Activated CD4-positive, alpha-beta T cell treated with anti-CD3 and anti-CD28 coated beads, Interleukin-2, amount 10 ng/mL, durations not matched to agents 7 days and 5 days (primary cell): ENCODE data around the gene MESP2. TPM values are rescaled to one million over a fixed set of nuclear protein-coding genes. Genes with fewer than 3 reads are reported as not detected.
"Not testable (repeated sequence)": the region's sequence is repeated elsewhere in the genome, so short reads cannot be mapped to it uniquely, and the experiment has no call there.

ENCODE experiments used
- CTCF ChIA-PET: fragments of 350-600 bp; sonication (Branson Sonifier 250); formaldehyde crosslinking; loops from one replicate; lab custom pipeline; 2021; ENCODE audit warnings: antibody characterized with exemption; lab: Charles Lee
- POLR2A ChIA-PET: fragments of 350-600 bp; sonication (Branson Sonifier 250); formaldehyde crosslinking; loops from one replicate; lab custom pipeline; 2021; ENCODE audit warnings: antibody characterized with exemption; lab: Charles Lee
- DNase-seq: peaks from one replicate; pipeline ENCODE4 v3.0.0-alpha.2; 2020
- H3K27ac Mint-ChIP-seq: one replicate; pipeline ENCODE4 v1.8.0; 2021; ENCODE audit warnings: mild to moderate bottlenecking, moderate library complexity, mixed read lengths
- H3K27me3 Mint-ChIP-seq: one replicate; pipeline ENCODE4 v1.8.0; 2021; ENCODE audit warnings: mixed read lengths
- H3K36me3 Mint-ChIP-seq: one replicate; pipeline ENCODE4 v1.8.0; 2021; ENCODE audit warnings: low read depth, mixed read lengths
- H3K4me1 Mint-ChIP-seq: one replicate; pipeline ENCODE4 v1.8.0; 2021; ENCODE audit warnings: mixed read lengths
- H3K4me3 Mint-ChIP-seq: one replicate; pipeline ENCODE4 v1.8.0; 2021; ENCODE audit warnings: mild to moderate bottlenecking, moderate library complexity, mixed read lengths
- H3K9me3 Mint-ChIP-seq: one replicate; pipeline ENCODE4 v1.8.0; 2021; ENCODE audit warnings: mixed read lengths
- total RNA-seq, 2 experiments: library from RNA; stranded (reverse); gene quantifications; one replicate each; pipeline ENCODE4 v1.2.3, GENCODE V29; 2021

Gene MESP2
- total RNA-seq, 2 experiments from 2014 or later = not detected

DNA sequence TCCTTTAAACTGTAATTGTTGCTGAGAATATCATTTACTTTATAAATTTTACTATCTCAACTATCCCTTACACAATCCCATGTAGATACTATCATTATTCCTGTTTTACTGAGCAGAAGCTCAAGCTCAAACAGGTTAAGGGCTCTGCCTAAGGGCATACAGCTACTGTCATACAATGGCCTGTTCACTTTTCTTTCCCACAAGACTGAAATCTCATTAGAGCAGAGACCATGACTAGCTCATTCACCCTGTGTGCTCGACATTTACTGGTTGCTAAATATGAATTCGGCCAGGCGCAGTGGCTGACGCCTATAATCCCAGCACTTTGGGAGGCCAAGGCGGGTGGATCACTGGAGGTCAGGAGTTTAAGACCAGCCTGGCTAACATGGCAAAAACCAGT, 1.6 kb upstream of the MESP2 start:
- Mint-ChIP-seq H3K27ac (no peak overlapping the region), H3K4me3 (no peak overlapping the region), H3K9me3 (no peaks in the 10 kb centered on the region), H3K36me3 (no peaks in the 10 kb centered on the region), H3K4me1 (no peaks in the 10 kb centered on the region), H3K27me3 (peaks cover 21% of the 10 kb centered on the region)
- ChIA-PET POLR2A (no interaction called here), CTCF (interaction anchor here (0.9 to 3.3 kb wide), 5 partner anchors 9 to 102 kb away, joined by 3 to 23 read pairs (median 6); no protein-coding TSS in a partner anchor)
- no peak for DNase-seq

DNA sequence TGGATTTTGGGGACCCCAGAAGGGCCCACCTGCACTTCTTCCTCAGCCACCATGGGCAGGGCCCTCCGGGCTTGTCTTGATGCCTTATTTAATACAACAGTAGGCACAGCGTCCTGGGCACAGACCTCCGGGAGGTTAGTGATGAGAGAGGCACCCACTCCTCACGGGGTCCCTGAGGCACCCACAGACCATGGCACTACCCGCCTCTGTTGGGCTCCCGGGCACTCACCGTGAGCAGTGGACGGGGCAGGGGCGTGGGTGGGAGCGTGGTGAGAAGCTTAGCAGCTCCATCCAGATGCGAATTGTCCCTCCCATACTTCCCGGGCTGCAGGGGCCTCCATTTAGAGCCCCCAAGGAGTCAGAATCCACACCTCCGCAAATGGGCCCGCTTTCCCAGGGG, 317 bp upstream of the MESP2 start:
- H3K9me3 Mint-ChIP-seq = no peaks in the 10 kb centered on the region
- no peak for DNase-seq
- CTCF ChIA-PET = interaction anchor here (0.6 to 2.7 kb wide), 4 partner anchors 14 to 101 kb away, joined by 3 to 8 read pairs (median 6); no protein-coding TSS in a partner anchor
- H3K36me3 Mint-ChIP-seq = no peaks in the 10 kb centered on the region
- no peak overlapping the region for H3K27ac Mint-ChIP-seq
- peaks cover 21% of the 10 kb centered on the region for H3K27me3 Mint-ChIP-seq
- H3K4me1 Mint-ChIP-seq = peaks cover 5% of the 10 kb centered on the region
- POLR2A ChIA-PET = no interaction called here
- H3K4me3 Mint-ChIP-seq = peak overlapping the region; percentile 32

DNA sequence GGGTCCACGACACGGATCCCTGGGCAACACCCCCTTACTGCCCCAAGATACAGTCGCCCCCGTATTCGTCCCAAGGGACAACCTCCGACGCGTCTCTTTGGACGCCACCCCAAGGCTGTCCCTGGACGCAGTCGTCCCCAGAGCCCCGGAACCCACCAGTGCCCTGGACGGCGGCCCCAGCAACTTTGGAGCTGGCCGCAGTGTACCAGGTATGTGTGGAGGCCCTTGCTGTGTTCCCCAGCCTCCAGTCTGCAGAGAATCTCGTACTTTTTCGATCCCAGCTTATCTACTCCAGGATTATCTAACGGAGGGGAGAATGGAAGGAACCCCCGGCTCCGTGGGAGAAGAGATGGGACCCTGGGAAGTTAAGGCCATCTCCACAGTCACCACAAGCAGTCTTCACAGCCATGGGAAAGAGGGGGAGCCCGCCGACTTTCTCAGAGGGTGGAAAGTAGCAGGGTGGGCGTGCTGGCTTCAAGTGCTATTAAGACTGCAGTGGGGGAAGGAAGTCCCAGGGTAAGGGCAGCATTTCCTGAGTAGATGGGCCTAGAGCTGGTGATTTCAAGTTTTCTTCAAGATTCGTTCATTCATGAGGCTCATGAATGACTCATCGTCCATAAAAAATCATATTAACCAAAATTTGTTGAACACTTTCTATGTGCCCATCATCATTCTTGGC, 1.1 kb downstream of the MESP2 start:
- no peaks in the 10 kb centered on the region for H3K36me3 Mint-ChIP-seq
- H3K4me3 Mint-ChIP-seq = peak overlapping the region; percentile 27
- peaks cover 21% of the 10 kb centered on the region for H3K27me3 Mint-ChIP-seq
- H3K27ac Mint-ChIP-seq = no peak overlapping the region
- peaks cover 11% of the 10 kb centered on the region for H3K4me1 Mint-ChIP-seq
- ChIA-PET POLR2A (no interaction called here), CTCF (interaction anchor here (1.1 to 1.5 kb wide), 2 partner anchors 16 to 98 kb away, joined by 3 to 4 read pairs; no protein-coding TSS in a partner anchor)
- DNase-seq = no peak
- no peaks in the 10 kb centered on the region for H3K9me3 Mint-ChIP-seq

DNA sequence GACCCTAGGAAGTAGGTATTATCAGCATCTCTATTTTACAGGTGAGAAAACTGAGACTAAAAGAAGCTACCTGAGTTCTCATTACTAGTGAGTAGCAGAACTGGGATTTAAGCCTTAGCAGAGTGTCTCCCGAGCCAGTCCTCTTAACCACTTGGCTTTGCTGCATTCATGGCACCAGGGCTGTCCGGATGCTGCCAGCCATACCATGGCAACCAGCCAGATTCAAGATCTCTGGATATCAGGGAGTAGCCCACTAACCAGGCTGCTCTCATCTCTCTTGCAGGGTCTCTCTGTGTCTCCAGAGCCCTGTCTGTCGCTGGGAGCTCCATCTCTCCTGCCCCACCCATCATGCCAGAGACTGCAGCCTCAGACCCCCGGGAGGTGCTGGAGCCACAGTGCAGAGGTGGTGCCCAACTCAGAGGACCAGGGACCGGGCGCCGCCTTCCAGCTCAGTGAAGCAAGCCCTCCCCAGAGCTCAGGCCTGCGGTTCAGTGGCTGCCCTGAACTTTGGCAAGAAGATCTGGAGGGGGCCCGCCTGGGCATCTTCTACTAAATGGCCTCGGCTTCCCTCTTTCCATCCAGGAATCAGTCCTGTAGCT, 1.7 kb downstream of the MESP2 start:
- ChIA-PET CTCF (interaction anchor here (1.1 to 1.5 kb wide), 2 partner anchors 17 to 97 kb away, joined by 3 to 4 read pairs; no protein-coding TSS in a partner anchor), POLR2A (no interaction called here)
- Mint-ChIP-seq H3K27ac (no peak overlapping the region), H3K36me3 (no peaks in the 10 kb centered on the region), H3K4me1 (peaks cover 11% of the 10 kb centered on the region), H3K9me3 (no peaks in the 10 kb centered on the region), H3K4me3 (no peak overlapping the region), H3K27me3 (peaks cover 21% of the 10 kb centered on the region)
- no peak for DNase-seq

DNA sequence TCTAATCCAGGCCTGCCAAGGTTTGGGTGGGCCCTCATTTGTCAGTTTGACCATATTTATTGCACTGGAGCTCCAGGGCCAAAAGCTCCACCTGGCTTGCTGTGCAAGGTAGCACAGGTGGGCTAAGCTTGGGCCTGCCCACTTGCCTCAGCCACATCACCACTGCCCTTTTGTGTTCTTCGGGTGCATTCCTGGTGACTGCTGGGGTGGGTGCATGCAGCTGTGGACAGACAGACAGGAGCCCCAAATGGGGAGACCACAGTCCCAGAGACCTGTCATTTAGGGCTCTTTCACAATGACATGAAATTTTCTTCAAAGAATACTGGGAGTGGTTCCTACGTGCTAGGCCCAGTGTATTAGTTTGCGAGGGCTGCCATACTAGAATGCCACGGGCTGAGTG, 2.7 kb downstream of the MESP2 start:
- CTCF ChIA-PET = no interaction called here
- Mint-ChIP-seq H3K9me3 (no peaks in the 10 kb centered on the region), H3K4me3 (no peak overlapping the region), H3K36me3 (no peaks in the 10 kb centered on the region), H3K4me1 (peaks cover 11% of the 10 kb centered on the region), H3K27me3 (peaks cover 21% of the 10 kb centered on the region), H3K27ac (no peak overlapping the region)
- POLR2A ChIA-PET = no interaction called here
- no peak for DNase-seq

DNA sequence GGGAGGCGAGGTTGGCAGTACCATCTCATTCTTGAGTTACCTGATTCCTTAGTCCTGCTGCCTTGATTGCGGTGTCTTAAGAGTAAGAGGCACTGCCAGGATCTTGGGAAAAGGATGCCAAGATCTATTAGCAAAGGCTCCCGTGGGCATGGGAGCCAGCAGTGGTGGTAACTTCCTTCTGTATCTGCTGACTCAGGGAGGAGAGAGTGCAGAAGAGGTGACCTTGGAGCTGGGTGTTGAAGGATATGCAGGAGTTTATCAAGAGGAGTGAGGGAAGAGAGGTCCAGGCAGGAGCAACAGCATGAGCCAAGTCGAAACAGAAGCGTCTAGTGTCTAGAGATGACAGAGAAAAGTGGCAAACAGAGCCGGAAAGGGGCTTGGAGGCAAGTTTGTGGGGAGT, 4.5 kb downstream of the MESP2 start:
- Mint-ChIP-seq H3K27ac (no peak overlapping the region), H3K36me3 (no peaks in the 10 kb centered on the region), H3K4me3 (no peak overlapping the region), H3K4me1 (peaks cover 11% of the 10 kb centered on the region), H3K27me3 (peaks cover 16% of the 10 kb centered on the region), H3K9me3 (no peaks in the 10 kb centered on the region)
- CTCF ChIA-PET = interaction anchor here (0.8 to 1.2 kb wide), 3 partner anchors 26 to 94 kb away, joined by 3 read pairs; partner anchors contain the start of gene MESP1
- POLR2A ChIA-PET = no interaction called here
- DNase-seq = no peak

DNA sequence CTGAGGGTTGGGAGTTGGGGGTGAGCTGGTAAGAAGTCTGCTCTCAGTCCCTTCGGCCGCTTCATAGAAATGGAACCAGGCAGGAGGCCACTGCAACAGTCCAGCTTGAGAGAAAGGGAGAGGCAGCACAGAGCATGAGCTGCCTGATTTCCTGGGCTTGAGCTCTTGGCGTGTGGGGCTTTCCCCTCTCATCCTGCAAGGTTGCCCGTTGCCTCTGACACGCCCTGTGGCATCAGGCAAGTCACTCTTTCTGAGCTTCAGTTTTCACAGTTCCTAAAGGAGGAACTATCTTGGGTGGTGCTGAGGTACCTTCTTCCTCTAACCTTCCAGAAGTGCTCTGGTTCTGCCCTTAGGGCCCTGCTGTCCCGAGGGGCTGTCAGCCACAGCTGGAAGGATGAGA, 4.9 kb downstream of the MESP2 start:
- H3K4me3 Mint-ChIP-seq = no peak overlapping the region
- ChIA-PET POLR2A (no interaction called here), CTCF (interaction anchor here (0.8 to 1.2 kb wide), 3 partner anchors 26 to 94 kb away, joined by 3 read pairs; partner anchors contain the start of gene MESP1)
- H3K4me1 Mint-ChIP-seq = peaks cover 11% of the 10 kb centered on the region
- H3K27ac Mint-ChIP-seq = no peak overlapping the region
- H3K9me3 Mint-ChIP-seq = no peaks in the 10 kb centered on the region
- H3K27me3 Mint-ChIP-seq = peaks cover 14% of the 10 kb centered on the region
- no peak for DNase-seq
- no peaks in the 10 kb centered on the region for H3K36me3 Mint-ChIP-seq

DNA sequence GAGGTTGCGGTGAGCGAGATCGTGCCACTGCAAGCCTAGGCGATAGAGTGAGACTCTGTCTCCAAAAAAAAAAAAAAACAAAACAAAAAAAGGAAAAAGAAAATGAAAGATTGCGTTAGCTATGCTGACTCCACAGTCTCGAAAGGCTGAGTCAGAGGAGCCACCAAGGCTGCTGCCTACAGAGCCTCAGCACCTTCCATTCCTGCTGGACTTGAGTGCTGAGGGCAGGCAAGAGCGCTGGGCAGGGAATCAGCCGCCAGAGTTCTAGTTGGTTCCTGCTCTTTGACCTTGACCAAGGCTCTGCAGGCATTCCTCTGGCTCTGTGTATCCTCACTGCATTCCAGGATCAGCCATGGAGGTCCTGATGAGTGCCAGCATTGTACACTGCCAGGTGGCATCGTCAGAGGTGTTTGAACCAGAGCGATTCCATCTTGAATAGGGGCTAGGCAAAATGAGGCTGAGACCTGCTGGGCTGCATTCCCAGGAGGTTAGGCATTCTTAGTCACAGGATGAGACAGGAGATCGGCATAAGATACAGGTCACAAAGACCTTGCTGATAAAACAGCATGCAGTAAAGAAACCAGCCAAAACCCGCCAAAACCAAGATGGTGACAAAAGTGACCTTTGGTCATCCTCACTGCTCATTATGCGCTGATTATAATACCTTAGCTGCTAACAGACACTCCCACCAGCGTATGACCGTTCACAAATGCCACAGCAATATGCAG, 5.9 kb downstream of the MESP2 start:
- no peak overlapping the region for H3K27ac Mint-ChIP-seq
- no peak overlapping the region for H3K4me3 Mint-ChIP-seq
- peaks cover 11% of the 10 kb centered on the region for H3K4me1 Mint-ChIP-seq
- no peaks in the 10 kb centered on the region for H3K9me3 Mint-ChIP-seq
- no peak for DNase-seq
- ChIA-PET POLR2A (no interaction called here), CTCF (interaction anchor here (0.7 to 1.2 kb wide), 3 partner anchors 31 to 116 kb away, joined by 3 to 4 read pairs (median 3); partner anchors contain the start of gene MESP1)
- H3K27me3 Mint-ChIP-seq = peaks cover 13% of the 10 kb centered on the region
- no peaks in the 10 kb centered on the region for H3K36me3 Mint-ChIP-seq

DNA sequence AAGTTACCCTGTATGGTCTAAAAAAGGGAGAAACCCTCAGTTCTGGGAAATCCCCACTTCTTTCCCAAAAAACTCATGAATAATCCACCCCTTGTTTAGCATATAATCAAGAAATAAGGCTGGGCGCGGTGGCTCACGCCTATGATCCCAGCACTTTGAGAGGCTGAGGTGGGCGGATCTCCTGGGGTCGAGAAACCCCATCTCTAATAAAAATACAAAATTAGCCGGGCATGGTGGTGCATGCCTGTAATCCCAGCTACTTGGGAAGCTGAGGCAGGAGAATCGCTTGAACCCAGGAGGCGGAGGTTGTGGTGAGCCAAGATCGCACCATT, 6.5 kb downstream of the MESP2 start:
- POLR2A ChIA-PET, H3K27me3 Mint-ChIP-seq, DNase-seq, H3K9me3 Mint-ChIP-seq, H3K27ac Mint-ChIP-seq, H3K4me3 Mint-ChIP-seq, H3K36me3 Mint-ChIP-seq: not testable (repeated sequence)
- CTCF ChIA-PET = interaction anchor here (1.1 kb wide), 1 partner anchor 32 kb away, joined by 3 read pairs; the partner anchor contains the start of gene ANPEP
- peaks cover 11% of the 10 kb centered on the region for H3K4me1 Mint-ChIP-seq

DNA sequence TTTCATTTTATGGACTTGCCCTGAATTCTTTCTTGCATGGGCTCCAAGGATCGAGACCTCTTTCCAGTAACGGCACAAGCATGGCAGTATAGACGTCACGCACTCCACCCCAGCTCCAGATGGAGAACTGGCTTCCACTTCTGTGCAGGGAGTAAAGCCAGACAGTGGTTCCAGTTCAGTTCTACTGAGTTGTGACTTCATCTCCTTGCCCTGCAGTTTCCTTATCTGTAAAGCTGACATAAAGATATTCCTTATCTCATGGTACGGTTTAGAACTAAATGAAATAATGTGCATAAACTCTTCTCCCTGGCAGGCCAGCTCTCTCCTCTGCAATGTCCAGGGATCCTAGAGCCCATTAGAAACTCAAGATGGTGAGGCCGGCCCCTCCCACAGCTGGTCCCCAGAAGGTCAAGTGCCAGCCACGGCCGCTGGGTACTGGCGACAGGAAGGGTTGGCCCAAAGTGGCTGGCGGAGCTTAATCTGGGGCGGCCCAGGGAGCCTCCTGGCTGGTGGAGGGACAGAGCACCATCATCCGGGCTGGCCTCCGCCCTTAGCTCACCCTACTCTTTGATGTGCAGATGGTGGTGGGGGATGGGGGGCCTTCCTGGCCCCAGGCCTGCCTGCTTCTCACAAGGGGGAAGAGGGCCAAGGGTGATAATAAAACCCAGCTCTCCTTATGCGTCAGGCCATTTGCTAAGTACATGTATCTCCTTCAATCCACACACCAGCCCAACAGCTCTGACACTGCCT, 7.2 kb downstream of the MESP2 start:
- Mint-ChIP-seq H3K27ac (no peak overlapping the region), H3K4me3 (no peak overlapping the region), H3K36me3 (peaks cover 4% of the 10 kb centered on the region), H3K9me3 (peaks cover 8% of the 10 kb centered on the region), H3K27me3 (peaks cover 12% of the 10 kb centered on the region), H3K4me1 (peaks cover 11% of the 10 kb centered on the region)
- no peak for DNase-seq
- CTCF ChIA-PET = interaction anchor here (0.6 to 1.2 kb wide), 5 partner anchors 22 to 517 kb away, joined by 3 to 4 read pairs (median 3); partner anchors contain the start of gene ANPEP
- POLR2A ChIA-PET = no interaction called here

DNA sequence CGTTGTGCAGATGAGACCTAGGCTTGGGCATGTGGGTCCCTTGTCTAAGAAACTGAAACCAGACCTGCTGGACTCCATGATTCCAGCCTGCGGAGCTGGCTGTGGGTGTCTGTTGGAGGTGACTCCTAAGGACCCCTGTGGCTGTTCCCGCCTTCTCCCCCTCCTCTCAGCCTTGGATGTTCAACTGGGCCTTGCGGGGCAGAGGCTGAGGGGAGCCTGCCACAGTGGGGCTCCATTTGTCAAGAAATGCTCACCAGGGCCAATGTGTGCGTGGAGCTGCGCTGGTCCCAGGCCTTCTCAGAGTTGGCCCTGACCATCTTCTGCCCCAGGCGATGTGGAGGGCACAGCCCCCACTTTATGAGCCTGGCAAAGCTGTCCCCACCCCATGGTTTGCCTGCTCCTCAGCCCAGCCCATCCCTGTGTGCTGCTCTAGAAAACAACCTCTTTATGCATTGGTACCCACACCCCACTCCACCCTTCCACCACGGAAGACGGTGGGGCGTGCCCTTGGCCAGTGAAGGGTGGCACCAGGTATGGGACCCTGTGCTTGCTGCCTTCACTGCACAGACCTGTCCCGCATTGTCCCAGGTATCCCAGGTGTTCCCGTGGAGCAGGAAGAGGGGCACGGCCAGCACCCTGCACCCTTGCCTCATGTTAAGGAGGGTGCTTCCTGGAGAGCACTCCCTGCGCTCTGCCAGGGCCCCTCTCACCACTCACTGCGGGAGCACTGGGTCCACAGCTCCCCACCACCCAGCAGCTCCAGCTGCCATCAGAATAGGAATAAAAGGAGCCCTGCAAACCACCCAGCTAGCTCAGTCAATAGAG, 7.9 kb downstream of the MESP2 start:
- Mint-ChIP-seq H3K27ac (no peak overlapping the region), H3K4me1 (peaks cover 11% of the 10 kb centered on the region), H3K36me3 (peaks cover 4% of the 10 kb centered on the region), H3K27me3 (peaks cover 6% of the 10 kb centered on the region), H3K9me3 (peaks cover 9% of the 10 kb centered on the region), H3K4me3 (no peak overlapping the region)
- CTCF ChIA-PET = interaction anchor here (0.6 to 1.2 kb wide), 4 partner anchors 23 to 518 kb away, joined by 3 to 4 read pairs (median 3); no protein-coding TSS in a partner anchor
- POLR2A ChIA-PET = no interaction called here
- DNase-seq = no peak

DNA sequence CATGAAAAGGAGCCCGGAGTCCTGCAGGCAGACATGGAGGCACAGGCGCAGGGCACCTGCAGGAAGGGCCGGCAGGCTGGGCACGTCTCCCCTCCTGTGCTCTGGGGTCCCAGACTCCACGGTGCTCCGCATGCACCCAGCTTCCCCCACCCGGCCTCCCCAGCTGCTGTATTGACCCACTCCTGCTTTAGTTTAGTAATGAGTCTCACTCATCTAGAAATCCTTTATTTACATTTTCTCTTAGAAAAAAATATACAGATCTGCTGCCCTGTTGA, 8.5 kb downstream of the MESP2 start:
- Mint-ChIP-seq H3K36me3 (peaks cover 4% of the 10 kb centered on the region), H3K9me3 (peaks cover 9% of the 10 kb centered on the region), H3K27me3 (peaks cover 6% of the 10 kb centered on the region), H3K27ac (no peak overlapping the region), H3K4me1 (peaks cover 11% of the 10 kb centered on the region), H3K4me3 (no peak overlapping the region)
- no peak for DNase-seq
- CTCF ChIA-PET = no interaction called here
- POLR2A ChIA-PET = no interaction called here
